CD4-positive, alpha-beta T cell treated with Interferon gamma for 1 hour (primary cell): ENCODE measurements around the gene GPR152.
A peak's percentile ranks its signal among the peaks of the same experiment; 100 is the strongest.

ENCODE experiments used
- DNase-seq: peaks from one replicate; pipeline ENCODE4 v3.0.0-alpha.2; 2020

GPR152 gene

DNA sequence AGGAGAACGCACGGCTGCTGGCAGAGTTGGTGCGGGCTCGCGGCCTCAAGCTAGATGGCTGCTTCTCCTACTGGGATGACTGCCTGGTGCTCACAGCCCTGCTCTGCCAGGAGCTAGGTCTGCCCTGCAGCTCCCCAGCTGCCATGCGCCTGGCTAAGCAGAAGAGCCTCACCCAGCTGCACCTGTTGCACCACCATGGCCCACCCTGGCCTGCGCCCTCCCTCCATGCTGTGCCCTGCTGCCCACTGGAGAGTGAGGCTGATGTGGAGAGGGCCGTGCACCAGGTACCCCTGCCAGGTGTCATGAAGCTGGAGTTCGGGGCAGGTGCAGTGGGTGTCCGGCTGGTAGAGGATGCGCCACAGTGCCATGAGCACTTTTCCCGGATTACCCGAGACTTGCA lies 29.1 kb downstream of the GPR152 start:
- no peak for DNase-seq

DNA sequence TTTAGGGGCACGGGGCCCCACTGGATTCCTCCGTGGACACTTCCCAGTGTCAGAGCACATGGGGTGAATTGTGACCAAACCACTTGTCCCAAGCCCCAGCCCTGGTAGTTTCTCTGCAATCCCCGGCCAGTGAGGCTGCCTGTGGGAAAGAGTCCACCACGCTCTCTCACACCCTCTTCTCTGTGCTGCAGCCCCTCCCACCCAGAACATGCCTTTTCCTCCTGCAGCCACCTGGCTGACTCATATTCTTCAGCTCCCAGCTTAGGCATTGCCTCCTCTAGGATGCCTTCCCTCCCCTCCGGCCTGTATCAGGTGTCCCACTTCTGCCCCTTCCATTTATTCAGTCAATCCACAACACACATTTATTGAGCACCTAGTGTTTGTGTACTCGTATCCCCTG lies 29.6 kb downstream of the GPR152 start:
- no peak for DNase-seq

DNA sequence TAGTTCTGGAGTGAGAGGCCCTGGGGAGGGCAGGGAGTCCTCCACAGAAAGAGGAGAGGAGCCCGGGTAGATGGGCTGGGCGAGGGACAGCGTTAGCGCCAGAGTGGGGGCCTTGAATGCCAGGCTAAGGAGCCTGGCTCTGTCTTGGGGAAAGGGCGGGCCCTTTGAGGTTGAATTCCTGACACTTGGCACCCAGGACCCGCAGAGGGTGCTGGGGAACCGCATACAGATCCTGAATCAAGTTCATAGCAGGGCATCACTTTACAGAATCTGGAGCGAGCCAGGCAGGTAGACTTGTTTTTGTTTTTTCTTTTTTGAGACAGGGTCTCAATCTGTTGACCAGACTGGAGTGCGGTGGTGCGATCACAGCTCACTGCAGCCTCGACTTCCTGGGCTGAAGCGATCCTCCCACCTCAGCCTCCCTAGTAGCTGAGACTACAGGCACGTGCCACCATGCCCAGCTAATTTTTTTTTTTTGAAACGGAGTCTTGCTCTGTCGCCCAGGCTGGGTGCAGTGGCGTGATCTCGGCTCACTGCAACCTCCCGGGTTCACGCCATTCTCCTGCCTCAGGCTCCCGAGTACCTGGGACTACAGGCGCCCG lies 31.0 kb downstream of the GPR152 start:
- DNase-seq, result no peak

DNA sequence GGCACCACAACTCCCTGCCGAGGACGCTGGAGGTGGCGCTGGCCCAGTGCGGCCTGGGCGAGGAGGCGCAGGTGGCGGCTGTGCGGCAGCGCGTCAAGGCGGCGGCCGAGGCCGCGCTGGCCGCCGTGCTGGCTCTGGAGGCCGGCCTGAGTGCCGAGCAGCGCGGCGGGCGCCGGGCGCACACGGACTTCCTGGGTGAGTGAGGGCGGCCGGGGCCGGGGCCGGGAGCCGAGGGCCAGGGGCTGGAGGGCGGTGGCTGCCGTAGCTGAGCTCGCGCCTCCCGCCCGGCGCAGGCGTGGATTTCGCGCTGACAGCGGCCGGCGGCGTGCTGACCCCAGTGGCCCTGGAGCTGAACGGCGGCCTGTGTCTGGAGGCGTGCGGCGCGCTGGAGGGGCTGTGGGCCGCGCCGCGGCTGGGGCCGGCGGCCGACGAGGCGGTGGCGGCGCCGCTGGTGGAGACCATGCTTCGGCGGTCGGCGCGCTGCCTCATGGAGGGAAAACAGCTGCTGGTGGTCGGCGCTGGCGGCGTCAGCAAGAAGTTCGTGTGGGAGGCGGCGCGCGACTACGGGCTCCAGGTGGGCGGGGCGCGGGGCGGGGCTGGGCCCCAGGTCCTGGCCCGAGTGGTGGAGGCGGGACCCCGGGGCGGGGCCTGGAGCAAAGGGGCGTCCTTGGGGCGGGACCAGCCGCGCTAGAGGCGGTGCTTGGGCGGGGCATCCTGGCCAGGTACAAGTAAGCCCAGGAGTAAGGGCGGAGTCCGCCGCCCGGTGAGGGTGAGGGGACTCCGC lies 31.7 kb downstream of the GPR152 start:
- peak; percentile 97 for DNase-seq

DNA sequence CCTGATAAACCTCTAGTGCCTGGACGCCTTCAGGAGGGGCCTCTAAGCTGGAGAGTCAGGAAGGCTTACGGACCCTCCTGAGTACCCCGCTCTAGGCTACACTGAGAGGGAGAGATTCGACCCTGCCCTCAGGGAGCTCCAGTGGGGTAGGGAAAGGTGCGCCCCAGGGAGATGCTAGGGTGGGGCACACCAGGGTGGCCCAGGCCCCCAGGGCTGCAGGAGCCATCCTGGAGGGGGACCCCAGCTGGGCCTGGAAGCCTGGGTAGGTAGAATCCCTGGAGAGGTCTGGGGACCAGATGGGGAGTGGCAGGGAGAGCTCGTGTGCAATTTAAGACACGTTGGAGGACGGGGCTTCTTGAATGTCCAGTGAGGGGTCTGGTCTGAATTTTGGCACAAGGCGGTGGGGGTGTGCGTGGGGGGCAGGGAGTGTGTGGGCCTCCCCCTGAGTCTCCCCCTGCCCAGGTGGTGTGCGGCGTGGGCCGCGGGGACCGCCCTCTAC lies 32.3 kb downstream of the GPR152 start:
- no peak for DNase-seq

DNA sequence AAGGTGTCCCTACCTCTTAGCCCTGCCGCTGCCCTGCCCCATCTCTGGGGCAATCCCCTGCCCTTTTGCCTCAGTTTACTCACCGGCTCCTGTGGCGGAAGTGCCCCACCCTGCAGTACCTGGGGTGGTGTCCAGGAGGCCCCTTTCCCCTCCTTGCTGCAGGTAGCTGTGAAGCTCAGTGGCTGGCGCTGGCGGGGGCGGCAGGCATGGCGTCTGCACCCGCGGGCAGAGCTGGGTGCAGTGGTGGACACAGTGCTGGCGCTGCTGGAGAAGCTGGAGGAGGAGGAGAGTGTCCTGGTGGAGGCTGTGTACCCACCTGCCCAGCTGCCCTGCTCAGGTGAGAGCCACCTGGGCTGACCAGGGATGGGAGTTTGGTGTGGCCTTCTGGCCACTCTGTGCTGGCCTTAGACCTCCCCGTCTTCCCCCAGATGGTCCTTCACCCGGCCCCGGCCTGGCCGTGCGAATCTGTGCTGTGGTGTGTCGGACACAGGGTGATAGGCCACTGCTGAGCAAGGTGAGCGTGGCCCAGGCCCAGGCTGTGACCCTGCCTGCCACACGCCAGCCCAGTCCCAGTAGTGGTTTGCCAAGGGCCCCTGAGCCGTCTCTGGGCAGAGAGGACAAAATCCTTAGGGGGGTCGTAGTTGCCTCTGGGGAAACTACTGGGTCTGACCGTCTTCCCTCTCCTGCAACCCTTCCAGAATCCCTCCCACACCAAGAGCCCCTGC lies 33.0 kb downstream of the GPR152 start:
- DNase-seq, result no peak

DNA sequence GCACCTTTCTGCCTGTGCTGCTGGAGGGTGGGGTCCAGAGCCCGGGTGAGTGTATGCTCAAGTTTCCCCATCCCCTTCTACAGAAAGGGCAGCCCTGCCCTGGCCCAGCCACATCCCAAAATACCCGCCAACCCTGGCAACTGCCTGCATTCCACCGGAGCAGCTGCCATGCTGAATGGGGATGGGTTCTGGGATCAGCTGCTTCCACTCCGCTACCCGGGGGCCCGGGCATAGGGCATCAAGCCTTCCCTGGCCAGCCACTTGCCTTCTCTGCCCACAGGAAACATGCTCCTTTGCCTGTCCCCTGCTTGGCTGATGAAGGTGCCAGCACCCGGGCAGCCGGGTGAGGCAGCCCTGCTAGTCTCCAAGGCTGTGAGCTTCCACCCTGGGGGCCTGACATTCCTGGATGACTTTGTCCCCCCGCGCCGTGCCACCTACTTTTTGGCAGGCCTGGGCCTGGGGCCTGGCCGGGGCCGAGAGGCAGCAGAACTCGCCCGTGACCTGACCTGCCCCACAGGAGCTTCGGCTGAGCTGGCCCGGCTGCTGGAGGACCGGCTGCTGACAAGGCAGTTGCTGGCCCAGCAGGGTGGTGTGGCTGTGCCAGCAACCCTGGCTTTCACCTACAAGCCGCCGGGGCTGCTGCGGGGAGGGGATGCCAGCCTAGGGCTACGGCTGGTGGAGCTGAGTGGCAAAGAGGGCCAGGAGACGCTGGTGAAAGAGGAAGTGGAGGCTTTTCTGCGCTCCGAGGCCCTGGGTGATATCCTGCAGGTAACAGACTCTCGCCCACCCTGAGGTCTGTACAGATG lies 33.9 kb downstream of the GPR152 start:
- peak; percentile 63 for DNase-seq

DNA sequence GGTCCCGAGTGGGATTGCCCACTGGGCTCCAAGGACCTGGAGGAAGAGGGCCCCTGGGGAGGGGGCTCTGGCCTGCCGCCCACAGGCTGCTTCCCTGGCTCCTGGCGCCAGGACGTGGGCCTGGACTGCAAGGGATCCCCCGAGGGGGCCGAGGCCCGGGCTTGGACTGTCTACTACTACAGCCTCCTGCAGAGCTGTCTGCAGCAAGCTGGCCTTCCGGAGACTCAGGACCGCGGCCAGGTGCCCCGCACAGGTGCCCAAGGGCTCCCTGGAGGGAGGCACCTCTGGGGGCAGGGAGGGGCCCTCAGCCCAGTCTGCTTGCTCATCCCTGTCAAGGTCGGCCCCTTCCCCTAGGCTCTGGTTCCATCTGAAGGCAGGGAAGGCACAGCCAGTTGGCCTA lies 35.1 kb downstream of the GPR152 start:
- no peak for DNase-seq

DNA sequence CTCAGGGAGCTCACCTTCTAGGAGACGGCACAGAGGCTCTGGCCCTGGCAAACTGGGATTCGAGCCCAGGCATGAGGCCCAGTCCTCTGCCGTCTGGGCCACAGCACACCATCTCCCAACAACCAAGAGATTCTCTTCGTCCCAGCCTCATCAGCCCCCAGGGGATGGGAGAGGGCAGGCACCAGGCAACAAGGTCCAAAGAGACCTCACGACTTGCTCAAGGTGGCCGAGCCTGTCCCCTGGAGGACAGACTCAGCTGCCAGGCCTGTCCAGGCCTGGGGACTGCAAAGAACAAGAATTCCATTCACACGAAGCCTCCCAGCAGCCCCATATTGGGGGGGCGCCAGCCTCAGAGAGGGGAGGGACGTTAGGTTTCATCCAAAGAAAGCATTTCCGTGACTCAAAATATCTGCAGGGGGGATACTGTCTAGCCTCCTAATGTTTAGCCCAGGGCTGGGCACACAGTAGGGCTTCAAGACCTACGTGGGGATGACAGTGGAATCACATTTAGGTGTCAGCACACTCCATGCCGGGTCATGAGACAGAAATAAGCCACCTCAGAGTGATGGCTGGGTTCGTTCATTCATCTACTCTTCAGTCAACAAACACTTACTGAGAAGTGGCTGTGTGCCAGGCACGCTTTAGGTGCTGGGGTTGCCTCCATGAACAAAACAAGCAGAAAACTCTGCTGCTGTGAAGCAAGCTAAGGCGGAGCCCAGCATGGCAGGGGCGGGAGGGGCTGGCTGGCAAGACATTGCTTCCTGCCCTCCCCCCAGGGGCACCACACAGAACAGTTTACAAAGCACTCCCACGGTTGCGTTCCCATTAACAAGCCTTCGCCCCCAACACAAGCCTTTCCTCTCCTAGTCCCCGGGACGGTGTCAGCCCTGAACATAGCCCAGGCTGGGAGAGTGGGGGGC lies 35.9 kb downstream of the GPR152 start:
- DNase-seq, result peak; percentile 86

DNA sequence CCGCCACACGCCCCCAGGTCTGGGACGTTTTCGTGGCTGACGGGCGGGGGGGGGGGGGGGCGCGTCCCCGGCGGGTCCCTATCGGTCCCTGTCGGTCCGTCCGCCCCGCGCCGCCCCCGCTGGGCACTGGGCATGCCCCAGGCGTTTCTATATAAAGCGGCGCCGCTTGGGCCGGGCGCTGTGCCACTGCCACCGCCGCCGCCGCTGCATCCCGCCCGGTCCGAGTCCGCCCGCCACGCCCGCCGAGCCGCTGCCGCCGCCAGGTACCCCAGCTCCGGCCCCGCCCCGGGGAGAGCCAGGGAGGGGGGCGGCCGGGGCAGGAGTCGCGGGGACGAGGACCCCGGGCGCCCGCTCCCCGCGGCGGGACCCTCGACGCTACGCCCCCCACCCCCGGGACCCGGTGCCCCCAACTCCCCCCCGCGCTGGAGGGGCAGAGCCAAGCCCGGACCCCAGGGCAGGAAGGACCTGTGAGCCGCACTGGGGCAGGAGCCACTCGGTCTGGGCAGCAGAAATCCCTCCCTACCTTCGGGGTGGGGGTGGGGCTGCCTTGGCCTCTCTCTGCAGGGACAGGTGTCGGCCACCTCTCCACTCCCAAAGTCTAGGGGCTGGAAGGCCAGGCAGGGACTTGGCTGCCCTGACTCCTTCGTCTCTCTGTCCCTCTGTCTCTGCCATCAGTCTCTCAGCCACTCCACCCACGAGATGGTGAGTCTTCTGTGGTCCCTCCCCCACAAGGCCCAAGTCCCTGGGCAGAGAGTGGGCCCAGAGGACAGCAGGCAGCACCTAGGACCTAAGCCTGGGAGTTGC lies 36.8 kb downstream of the GPR152 start, which contains the start of gene CARNS1:
CARNS1 (plus strand) TSS at position 178 of the 804 bp plus-strand sequence; CDS start at position 700, 522 bp downstream.
- no peak for DNase-seq

DNA sequence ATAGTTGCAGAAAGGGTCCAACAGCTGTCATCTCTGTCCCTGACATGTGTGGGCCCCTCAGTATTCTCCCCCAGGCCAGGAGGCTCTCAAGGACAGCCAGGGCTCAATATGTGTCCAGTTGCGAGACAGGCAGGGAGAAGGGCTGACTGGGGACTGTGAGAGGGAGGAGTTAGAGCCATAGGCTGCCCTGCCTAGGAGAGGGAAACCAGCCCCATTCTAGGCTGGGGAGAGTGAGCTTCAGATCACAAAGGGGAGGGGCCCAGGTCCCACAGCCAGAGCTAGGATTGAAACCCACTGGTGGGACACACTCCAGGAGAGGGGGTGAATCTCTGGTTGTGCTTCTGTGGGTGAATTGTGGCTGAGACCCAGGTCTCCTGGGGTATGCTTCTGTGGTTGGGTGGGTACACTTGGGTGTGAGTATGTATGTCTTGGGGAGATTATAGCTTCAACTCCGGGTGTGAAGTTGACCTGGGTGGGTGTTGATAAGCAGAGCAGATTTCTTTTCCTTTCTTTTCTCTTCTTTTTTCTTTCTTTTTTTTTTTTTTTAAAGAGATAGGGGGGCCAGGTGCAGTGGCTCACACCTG lies 39.2 kb downstream of the GPR152 start:
- DNase-seq, result no peak

DNA sequence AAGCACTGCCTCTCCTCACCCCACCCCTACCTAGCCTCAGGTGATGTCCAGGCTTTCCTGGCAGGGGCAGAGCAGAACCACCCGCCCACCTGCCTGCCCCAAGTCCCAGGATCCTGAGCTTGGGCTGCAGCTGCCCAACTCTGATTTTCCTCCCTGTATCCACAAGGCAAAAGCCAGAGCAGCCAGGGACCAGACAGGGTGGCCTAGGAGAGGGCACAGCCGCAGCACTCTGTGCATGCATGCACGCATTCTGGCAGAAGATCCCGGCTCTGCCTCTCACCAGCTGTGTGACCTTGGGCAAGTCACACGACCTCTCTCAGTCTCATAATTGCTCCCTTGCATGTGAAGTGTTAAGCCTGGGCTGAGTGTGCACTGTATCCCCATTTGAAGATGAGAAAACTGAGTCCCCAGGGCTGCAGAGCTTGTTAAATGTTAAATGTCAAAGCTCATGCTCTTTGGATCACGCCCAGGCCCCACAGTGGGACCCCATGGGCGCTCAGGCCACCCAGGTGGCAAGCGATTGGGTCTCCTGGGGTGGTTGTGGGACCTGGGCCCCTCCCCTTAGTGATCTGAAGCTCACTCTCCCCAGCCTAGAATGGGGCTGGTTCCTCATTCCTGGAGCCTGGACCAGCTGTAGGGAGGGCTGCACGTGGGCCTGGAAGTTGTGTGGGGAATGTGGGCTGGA lies 39.9 kb downstream of the GPR152 start:
- DNase-seq, result no peak

DNA sequence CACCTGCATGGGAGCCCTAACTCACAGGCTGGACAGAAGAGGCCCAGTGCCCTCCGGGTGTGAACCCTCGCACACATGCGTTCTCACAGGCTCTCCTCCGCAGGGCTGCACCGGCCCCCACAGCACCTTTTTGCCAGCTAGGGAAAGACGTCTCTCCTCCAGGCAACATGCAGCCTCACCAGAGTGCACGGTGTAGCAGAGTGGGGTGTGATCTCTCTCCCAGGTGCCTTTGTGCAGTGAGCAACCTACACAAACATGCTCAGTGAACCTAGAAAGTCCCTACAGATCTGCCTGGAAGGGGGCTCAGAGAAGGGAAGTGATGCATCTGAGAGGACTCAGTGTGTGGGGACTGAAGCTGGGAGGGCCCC lies 40.8 kb downstream of the GPR152 start:
- DNase-seq, result no peak

DNA sequence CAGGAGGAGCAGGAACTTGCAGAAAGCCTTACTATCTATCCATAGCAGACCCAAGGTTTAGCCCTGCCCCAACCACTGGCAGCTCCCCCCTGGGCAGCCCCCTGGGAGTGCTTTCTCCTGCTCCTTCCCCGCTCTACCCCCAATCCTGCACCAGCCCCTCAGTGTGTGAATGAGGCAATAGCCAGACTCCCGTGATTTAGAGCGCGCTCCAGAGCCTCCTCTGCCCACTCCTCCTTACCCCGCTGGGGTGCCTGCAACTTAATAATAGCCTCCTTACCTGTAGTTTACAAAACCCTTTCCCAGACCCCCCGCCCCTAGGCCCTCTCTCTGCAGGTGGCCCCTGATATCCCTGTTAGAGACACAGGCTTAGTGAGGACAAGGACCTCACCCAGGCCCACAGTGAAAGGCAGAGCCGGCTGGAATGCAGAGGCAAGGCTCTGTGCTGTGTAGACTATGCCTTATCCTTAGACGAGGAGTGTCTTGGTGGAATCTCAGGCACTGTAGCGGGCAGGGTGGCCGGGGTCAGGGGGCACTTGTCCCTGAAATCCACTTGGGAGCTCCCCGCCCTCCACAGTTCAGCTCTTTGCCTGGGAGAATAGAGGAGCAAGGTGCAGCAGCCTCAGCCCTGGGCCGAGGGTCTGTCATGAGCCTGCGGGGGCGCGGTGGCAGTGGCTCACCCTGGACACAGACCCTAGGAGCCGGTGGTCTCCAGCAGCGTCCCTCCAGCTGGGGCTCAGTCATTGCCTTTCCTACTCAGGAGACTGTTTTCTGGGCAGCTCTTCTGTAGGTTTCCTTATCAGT lies 41.3 kb downstream of the GPR152 start:
- no peak for DNase-seq

DNA sequence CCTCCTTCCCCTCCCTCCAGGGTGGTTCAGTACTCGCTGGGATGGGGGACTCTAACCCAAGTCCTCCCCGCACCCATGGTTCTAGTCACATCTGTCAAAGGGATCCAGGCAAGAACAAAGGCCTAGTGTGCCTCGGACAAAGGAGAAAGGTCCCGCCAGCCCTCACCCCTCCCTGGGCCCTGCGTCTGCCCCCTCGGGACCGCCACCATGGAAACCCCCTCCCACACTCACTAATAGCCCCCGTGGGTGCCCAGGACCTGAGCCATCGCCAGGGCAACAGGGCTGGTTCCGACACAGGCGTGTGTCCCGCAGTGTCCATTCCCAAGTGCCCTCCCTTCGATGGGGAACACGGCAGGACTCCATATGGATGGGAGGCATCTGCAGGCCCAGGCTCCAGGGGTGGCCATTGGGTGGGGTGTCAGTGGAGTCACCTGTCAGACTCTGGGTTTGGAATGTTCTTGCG lies 42.1 kb downstream of the GPR152 start:
- no peak for DNase-seq

DNA sequence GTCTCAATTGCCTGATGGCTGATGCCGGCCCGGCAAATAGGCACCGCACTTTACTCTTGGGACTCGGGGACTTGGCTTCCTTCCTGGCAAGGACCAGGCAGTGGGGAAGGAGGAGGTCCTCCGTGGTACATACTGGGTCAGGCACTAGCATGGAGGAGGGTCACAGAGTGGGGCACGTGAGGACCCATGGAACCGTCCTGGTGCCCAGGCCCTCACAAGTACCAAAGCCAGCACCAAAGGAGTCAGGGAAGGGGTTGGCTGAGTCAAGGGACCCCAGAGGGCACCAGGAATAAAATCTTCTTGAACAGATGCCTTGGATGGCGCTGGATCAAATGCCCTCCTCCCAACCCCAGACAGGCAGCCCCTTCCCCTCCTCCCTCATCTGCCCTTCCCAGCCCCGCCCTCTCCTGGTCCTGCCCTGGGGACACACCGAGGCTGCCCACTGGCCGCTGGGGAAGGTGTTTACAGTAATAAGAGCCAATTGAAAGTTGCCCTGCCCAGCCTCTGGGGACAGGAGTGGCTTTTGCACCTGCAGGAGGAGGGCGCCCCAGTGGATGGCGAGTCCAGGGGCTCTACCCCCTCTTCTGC lies 42.7 kb downstream of the GPR152 start:
- DNase-seq, result peak; percentile 45

DNA sequence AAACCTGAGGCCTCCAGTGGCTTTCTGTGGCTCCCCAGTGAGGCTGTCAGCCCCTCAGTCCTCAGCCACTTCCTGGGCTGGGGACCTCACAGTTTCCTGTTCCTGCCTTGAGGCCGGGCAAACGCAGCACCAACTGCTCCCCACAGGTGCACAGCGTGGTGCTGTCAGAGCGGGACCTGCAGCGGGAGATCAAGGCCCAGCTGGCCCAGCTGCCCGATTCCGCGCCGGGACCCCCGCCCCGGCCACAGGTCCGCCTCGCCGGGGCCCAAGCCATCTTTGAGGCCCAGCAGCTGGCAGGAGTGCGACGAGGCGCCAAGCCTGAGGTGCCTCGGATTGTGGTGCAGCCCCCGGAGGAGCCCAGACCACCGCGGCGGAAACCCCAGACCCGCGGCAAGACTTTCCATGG lies 43.3 kb downstream of the GPR152 start:
- peak; percentile 76 for DNase-seq

DNA sequence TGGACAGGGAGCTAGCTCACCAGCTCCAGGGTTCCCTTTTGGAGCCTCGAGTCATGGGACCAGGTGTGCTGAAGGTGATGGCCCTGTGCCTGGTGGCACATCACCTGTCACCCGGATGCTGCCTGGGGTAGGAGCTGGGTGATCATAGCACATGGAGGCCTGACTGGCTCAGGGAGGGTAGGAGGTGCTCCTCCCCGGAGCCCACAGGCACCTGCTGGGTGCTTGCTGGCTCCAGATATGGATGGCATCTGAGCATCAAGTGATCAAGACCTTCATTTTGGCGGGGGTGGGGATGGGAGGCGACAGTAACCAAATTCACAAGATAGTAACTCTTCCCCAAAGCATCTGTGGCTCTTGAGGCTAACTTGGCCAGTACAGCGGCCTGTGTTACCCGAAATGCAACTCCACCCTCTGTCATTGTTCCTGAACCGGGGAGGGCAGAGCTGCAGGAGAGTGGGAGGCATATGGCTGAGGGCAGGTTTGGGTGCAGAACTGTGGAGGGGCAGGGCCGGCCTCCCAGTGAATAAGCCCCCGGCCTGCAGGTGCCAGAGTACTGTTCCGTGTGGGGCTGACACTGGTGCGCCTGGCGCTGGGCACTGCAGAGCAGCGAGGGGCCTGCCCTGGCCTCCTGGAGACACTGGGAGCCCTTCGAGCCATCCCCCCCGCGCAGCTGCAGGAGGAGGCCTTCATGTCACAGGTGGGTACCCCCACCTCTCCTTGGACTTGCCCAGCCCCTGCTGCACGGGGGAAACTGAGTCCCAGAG lies 43.9 kb downstream of the GPR152 start:
- no peak for DNase-seq
